ENCODE results near the gene KAT5.

GRCh38 chr11:65711785-65712632 is at the start of gene KAT5:
- TF ChIP-seq CTCF (IDR thresholded peaks at IDR 0.05) (peak; percentile 96 to 100 (median 99)), POLR2A (IDR thresholded peaks at IDR 0.05) (peak; percentile 92), POLR2AphosphoS5 (IDR thresholded peaks at IDR 0.05) (peak; percentile 75 to 92 (median 89)), EP300 (IDR thresholded peaks at IDR 0.05; ENCODE audit: low read depth) (peak; percentile 28)

All from transverse colon (tissue), 4 donors.